ENCODE measurements around the gene COL28A1.

The COL28A1 gene

GRCh38 chr7:7323352-7323751, 212.3 kb downstream of the COL28A1 start:
- no peak for DNase-seq

- DNase-seq, result no peak
These were observed 214.0 kb downstream of the COL28A1 start for GRCh38 chr7:7321681-7322080.

GRCh38 chr7:7318601-7319000, 217.1 kb downstream of the COL28A1 start:
- DNase-seq, result no peak

- DNase-seq, result no peak
These were observed 217.8 kb downstream of the COL28A1 start for GRCh38 chr7:7317850-7318249.

- DNase-seq, result no peak
These were observed 219.8 kb downstream of the COL28A1 start for GRCh38 chr7:7315851-7316250.

- no peak for DNase-seq
These were observed 223.3 kb downstream of the COL28A1 start for GRCh38 chr7:7312323-7312722.

GRCh38 chr7:7311001-7311400, 224.7 kb downstream of the COL28A1 start:
- no peak for DNase-seq

- DNase-seq, result no peak
These were observed 226.5 kb downstream of the COL28A1 start for GRCh38 chr7:7309203-7309602.
